HG03196 (cell line): ENCODE results near the gene MRPS6.

Source experiments
- ATAC-seq: cut with Tn5 transposase; IDR thresholded peaks from one replicate; pipeline ENCODE4 v1.9.1; 2021; ENCODE audit not compliant: unreplicated experiment

Gene MRPS6

DNA sequence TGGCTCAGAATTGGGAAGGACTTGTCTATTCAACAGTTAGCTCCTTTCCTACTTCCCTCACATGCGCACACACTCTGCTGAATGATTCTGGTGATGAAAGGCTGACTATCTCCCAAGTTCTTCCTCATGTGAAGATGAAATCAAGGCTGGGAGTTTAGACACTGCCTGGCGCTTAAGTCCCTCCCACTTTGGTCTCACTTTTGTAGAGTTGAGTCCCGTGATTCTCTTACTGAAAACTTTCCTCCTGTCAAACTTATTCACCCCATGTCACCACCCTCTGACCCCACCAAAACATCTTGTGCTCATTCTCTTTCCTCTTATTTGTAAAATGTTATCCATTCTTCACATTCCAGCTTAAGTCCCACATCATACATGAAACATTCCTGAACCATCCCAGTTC, 8.4 kb upstream of the MRPS6 start:
- ATAC-seq: no peak

DNA sequence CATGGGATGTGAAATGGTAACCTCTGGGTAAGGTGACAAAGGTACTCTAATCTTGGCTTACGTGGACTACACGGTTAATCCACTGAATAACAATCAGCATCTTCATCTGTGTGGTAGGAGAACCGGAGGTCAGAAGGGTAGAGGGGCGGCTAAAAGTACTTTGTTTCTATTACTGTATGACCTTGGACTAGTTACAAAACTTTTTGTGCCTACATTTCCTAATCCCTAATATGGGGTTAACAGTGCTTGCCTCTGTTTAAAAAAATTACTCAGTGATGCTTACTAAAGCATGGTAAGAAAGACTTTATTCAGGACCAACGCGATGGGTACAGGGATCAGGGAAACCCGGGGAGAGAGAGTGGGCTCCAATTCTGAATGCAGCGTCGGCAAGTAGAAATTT, 1.7 kb upstream of the MRPS6 start:
- ATAC-seq: no peak

DNA sequence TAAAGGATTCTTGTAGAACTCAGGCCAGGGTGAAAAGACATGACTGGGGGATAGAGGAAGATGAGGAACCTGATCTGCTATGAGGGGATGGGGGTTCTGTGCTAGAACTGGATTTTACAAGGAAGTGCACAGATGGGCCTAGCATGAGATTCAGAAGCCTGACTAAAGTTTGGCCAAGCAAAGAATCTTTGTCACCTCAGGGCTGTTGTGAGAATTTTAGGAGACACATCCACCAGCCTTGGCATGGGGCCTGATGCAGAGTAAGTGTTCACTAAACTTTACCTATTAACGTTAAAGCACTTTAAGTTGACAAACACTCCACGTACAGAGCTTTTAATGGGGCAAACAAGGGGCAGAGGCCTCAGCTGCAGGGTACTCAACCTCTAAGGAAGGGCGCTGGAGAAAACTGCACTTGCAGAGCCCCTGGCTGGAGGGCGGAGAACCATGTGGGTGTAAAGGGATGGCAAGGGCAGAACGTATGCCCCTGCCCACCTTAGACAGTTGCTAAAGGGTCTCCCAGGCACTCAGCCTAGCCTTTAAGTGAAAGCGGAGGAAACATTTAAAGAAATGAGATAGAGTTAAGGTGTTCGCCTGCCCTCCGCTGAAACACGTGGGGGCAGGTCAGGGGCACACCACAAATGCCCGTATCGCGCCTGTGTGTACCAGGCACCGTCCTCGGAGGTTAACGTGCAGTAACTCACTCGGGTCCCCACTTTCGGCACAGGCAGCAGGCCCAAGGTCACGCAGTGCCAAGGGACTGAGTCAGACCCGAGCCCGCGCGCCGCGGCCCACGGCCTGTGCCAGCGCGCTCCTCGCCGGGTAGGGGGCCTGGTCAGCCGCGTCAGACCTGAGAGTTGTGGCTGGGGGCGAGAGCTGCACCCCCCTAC, 990 bp upstream of the MRPS6 start:
- ATAC-seq: peak; percentile 14

DNA sequence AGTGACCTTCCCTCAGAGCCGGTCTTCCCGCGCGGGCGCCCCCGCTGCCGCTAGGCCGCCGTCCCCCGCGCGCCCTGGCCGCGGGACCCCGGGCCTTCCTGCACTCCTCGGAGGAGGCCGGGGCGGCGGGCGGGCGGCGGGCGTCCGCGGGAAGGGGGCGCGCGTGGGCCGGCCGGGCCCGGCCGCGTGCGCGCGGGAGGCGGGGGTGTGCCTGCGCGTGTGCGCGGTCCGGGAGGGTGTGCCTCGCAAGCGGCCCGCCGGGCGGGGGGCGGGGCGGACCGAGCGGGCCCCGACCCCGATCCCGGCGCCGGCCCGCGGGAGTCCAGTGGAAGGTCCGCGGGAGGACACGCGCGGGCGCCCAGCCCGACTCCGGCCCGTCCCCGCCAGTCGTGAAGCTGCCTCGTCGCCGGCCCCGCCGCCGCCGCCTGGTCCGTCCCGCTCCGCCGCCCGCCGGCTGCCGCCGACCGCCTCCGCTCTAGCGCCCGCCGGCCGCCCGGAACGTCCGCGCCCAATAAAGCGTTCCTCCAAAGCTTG, 438 bp downstream of the MRPS6 start:
- peak; percentile 41 for ATAC-seq

DNA sequence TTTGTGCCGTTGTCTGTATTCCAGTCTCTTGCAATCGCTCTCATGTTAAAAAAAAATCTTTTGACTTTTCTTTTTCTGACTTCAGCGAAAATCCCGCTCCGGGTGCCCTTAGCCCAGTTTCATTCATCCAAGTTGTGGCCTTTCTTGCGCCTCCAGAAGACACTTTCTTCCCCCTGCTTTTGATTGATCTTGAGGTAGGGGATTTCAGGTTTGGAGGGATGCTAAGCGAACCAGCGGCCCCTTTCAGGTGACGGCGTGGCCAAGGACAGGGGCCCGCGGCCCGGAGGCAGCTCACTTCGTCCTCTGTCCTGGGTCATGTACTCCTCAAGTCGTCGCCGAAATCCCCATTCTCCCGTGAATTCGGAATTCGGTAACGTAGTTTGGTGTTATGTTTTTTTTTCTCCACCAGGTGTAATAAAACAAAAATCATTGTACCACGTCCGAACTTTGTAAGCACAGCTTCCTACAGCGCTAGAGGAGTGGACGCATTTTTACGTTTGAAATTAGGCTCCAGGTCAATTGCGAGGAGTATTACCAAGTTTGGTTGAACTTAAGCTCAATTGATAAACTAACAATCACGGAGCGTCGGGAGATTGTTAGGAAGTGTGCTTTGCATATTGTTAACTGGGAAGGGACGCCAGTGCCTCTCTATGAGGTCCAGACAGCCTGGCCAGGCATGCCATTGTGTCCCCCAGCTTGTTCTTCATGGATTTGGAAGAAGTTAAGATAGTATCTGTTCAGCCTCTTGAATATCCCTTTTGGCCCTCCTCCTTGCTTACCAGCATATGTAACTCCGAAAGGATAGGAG, 1.1 kb downstream of the MRPS6 start:
- no peak for ATAC-seq

DNA sequence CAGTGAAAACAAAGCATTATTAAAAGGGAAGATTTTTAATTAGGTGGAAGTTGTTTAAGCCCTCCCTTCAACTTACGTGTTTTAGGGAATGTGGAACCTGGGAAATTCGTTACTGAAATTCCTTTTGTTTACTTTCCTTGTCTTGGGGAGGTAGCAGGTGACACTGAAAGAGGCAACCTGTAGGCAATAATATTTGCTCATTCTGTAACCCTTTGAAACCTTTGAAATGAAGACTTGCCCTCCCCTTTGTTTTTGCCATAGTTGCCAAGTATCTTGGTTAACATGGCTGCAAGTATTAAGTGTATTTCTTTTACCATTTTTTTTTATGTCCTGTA, 1.7 kb downstream of the MRPS6 start:
- ATAC-seq: no peak

DNA sequence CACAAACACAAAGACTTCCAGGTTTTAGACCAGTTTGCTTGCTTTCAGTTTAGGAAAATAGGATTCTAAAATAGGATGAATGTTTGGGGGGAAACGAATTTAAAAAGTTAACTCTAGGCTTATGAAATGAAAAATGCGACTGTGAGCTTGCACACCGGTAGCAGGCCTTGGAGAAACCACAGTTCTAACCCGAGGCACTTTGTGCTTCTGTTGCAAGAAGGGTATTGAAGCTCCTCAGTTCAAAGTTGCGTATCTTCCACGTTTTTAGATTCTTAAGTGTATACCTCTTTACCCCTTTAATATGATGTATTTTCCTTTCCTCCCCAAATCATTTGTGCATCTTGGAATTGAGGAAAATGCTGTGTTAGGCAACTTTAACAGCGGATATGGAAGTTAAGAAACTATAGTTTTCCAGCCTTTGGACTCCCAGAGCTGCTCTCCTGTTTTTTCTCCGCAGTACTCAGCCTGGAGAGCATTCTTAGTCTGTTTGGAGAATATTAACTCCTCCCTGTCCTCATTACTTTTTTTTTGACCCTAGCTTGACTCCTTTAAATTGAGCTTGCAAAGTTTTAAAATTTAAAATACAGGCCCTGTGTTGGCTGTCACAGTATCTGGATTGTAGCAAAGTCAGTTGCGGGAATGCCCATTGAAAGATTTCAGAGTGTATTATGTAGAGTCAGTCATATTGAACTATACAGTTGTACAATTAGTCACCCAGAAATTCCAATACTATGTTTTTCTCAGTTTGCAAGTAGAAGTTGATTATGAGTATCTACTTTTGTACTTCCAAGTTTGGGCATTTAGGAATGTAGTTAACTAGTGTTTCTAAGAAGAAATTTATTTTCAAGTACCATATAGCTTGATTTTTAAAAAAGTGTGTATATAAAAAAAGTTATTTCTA, 2.6 kb downstream of the MRPS6 start:
- no peak for ATAC-seq

DNA sequence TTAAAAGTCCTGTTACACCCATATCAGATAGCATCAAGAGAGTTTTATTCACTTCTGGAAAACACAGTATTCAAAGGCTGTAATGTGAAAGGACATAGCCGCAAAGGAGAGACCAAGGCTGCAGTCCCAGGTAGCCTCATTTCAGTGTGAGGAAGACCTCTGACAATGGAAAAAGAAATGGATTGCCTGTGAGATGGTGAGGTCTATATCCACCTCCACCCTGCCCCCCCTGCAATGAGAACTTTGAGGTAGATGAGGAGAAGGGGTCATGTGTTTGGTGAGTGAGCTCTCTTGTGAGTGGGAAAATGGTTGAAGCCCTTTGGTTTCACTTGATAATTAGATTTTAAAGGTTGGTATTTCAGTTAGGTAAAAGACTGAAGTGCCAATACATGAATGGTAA, 3.5 kb downstream of the MRPS6 start:
- no peak for ATAC-seq

DNA sequence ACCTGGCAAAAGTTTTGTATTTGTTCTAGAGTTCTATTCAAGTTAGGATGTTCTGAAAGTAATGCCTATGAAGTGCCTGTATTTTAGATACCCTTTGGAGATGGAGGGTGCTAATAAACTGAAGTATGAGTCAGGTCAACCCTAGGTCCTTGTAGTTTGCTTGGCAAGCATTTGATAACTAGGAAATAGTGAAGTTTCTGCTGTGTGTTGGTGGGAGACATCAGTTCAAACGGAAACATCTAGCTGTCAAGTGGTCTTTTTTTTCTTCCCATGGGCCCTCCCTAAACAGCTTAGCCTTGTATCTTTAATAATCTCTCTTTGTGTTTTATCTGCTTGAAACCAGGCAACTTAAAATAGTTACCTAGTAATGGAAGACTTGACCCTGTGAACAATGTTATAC, 4.5 kb downstream of the MRPS6 start:
- no peak for ATAC-seq

DNA sequence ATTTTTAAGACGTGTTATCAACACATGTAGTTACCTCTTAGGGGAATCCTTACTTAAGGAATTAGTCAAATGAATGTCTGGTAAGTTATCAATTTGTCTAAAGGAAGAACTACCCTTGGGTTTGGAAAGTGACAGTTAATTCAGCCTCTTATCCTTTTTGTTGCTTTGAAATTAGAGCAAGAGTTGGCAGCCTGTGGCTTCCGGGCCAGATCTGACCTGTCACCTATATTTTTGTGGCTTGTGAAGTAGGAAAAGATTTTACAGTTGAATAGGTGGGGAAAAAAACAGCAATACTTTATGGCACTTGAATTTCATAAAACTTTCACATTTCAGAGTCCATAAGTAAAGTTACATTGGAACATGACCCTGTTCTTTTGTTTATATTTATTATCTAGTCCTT, 5.5 kb downstream of the MRPS6 start:
- no peak for ATAC-seq

DNA sequence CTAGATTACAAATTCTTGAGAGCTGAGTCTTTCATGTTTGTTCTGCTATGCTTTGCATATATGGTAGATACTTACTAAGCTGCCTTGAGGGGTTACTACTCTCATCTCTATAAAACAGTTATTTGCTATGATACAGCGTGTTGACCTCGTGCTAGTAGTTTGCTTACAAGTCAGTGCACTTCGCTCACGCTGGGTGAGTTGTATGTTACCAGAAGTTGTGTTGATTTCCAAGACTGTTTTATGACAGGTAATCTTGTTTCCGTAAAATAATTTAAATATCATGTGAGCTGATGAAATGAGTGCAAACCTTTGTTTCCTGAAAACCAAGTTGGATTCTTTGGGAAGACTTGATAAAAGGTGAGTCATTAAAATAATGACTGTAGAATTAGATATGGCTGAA, 7.3 kb downstream of the MRPS6 start:
- no peak for ATAC-seq

DNA sequence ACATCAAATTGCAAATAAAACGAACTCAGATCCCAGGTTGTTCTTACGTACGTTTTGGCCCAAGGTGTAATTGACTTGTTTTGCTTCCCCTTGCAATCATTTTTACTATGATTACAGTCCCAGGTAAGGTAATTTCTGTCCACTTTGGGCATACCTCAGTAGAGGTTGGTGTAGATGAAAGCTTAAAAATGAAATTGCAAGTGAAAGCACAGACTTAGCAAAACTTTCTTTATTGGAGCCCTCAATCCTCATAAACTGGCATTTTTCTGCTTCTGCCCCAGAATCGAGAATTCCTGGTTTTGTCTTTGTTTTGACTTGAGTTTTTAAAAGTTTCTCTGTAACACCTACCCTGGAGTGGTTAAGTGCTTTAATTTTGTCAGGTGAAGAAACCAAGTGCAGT, 9.4 kb downstream of the MRPS6 start:
- no peak for ATAC-seq

DNA sequence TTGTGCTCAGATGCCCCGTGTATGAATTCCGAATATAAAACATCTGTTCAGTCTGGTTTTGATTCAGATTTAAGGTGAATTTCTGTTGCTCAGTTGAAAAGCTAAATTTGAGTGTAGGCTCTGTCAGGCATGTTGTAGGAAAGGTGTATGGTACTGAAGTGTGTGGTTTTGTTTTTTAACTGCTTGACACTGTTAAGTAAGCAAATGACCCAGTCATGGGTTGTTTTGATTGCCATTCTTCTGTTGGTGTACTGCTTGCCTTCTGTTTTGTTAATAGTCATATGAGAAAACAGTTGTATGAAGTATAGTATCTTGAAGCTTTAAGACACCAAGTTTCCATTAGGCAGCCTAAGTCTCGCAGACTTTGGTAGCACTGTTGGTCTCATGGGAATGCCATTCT, 10.0 kb downstream of the MRPS6 start:
- ATAC-seq: no peak

DNA sequence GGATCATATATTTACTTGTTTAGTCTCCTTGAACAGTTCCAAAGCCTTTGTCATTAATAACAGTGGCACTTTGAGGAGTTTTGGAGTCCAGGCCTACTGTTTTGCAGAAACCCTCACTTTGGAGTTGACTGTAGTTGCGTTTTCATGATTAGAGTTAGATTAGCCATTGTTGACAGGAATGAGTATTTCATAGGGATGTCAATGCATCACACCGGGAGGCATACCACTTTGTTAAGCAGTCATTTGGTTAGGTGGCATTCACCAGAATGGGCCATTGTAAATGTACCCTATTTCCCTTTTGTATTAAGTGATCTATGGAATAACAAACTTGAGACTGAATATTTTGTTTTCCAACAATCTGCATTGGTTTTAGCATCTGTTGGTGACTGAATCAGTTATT, 11.8 kb downstream of the MRPS6 start:
- no peak for ATAC-seq

DNA sequence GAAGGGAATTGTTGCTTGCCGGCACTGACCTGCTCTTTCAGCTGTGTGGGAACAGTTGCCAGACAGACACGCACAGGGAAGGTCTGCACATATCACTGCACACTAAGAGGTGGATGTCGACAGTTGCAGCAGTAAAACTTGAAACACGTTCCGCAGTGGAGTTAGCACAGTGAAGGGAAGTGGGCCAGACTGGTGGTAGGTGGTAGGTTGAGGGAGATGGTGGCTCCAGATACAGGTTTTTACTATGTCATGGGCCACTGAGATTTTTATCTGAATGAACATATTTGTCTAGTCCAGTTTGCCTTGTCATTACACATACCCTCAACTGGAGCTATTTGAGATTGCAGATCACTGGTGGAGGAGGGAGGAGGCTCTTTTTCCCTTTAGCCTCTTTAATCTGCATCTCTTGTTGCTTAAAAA, 13.5 kb downstream of the MRPS6 start:
- no peak for ATAC-seq

DNA sequence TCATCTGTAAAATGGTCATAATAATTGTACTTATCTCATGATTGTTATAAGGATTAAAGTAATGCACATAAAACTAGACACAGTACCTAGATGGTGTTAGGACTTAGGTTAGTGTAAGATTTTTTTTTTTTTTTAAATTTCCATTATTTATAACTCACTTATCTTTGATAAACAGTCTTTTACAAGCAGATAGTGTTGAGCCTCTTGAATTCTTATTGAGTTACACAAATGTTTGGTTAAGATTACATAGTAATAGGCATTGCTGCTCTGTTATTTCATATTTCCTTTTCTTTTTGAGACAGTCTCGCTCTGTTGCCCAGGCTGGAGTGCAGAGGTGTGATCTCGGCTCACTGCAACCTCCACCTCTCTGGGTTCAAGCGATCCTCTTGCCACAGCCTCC, 15.4 kb downstream of the MRPS6 start:
- ATAC-seq: no peak

DNA sequence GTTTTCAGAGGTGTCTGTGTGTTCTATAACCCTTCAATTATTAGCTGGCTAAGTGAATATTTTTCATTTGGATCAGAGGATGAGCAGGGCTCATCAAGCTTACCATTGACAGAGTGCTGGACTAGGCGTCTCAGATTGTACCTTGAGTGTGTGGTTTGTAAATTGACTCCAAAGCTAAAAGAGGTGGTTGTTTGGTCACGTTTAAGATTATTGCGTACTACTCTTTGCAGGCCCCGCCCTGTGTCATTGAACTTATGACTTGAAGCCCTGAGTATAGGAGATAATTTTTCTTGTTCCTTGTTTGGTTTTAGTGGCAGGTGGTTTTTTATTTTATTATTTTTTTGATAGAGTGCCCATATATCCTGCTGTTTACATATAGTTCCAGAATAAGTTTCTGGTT, 17.7 kb downstream of the MRPS6 start:
- no peak for ATAC-seq

DNA sequence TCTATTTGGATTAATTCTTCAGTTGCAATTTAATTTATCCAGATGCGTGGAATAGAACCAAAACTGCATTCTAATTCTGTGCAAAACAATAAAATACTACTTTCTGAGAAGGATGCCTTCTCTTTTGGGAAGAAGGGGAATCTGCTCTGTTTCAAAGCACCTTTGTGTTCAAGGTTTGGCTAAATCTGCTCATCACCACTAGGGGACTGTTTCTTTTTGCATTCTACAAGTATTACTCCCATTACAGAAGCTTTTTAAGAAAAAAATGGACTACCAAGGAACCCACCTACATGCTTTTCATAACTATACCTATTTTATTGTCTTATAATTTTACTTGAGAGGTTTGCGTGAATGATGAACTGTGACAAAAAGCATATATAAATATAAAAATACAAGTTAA, 18.2 kb downstream of the MRPS6 start:
- no peak for ATAC-seq

DNA sequence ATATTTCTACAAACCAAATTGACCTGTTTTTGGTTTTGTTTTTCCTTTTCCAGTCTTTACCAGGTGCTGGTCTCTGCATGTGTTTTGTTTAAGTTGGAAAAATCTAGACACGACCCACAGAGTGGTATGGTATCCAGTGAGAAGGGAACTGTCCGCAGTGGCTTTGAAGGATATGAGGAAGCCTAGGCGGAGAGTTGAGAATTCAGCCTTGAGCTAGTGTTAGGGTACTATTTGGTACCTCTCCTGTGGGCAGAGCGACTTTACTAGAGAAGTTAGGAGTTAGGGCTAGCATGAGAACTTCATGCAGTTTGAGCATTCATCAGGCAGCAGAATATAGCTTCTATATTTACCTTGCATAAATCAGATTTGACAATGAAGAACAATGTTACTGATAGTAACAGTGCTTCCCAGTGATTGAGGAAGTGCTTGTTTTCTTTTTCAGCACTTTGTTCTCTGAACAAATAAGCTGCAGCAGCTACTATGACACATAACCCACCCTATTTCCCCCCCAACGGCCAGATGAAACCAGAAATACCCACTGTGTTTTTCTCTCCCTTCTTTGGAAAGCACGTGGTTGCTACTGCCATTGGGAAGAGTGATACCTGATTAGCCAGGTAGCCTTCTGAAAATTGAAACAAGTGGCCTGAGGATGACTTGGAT, 19.0 kb downstream of the MRPS6 start:
- ATAC-seq: no peak

DNA sequence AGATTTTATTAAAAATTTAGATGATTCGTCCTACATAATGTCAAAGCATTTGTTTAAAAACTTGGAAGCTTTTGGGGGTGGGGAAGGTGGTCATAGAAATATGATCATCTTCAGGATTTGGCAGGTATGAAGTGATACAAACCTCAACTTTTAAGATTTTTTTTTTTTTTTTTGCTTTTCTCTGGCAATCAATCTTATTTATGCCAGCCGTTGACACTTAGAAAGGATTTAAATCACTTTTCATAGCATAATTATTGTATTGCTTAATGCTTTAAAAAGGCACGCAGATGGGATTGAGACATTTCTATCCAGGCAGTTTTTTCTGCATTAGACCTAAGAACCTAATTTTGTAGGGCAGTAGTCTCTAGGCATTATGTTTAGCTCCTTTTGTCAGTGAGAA, 19.7 kb downstream of the MRPS6 start:
- ATAC-seq: no peak

DNA sequence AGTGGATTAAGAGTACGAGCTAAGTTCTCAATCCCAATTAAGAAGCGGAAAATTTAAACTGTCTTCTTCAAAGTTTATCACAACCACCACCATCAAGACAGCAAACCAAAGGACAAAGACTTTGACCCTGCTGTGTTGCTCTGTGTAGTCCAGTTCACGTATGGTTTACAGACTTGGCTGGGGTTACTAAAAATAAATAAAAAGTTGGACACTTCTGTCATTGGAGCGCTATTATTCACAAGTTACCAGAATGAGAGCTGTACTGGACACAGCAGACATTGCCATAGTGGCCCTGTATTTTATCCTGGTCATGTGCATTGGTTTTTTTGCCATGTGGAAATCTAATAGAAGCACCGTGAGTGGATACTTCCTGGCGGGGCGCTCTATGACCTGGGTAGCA, 21.6 kb downstream of the MRPS6 start:
- ATAC-seq: no peak
